AG09309 (cell line): Measurements from ENCODE around the gene RASGRP1.

Experiments
- DNase-seq: peaks from one replicate; pipeline ENCODE4 v3.0.0-alpha.2; 2010; ENCODE audit warnings: low read depth
- H3K4me3 ChIP-seq: 2 replicates; pipeline ENCODE4 v1.5.1; 2011; ENCODE audit warnings: mild to moderate bottlenecking, low read depth, low read length, moderate library complexity; ENCODE audit not compliant: control insufficient read depth
- TF ChIP-seq, protein P1 (sequence below): IDR thresholded peaks from 2 replicates; pipeline ENCODE4 v1.5.1; 2011; ENCODE audit warnings: mild to moderate bottlenecking, low read depth, low read length, inconsistent platforms; ENCODE audit not compliant: insufficient read depth, control insufficient read depth; ENCODE audit errors: missing control alignments

RASGRP1 gene

DNA sequence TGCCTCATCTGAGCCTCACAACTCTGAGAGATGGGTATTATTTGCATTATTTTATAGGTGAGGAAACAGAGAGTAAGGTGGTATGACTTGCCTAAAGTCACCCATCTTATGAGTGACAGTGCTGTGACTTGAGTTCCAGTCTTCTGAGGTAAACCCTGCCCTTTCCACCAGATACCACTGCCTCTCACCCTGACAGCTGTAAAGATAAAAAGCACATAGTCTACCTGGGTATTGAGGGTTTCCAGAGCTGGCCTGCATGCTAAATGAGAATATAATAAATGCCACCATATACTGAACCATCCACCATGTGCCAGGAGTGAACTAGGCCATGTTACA lies 25.6 kb downstream of the RASGRP1 start:
- H3K4me3 ChIP-seq = no peak overlapping the region
- TF ChIP-seq, protein P1, sequence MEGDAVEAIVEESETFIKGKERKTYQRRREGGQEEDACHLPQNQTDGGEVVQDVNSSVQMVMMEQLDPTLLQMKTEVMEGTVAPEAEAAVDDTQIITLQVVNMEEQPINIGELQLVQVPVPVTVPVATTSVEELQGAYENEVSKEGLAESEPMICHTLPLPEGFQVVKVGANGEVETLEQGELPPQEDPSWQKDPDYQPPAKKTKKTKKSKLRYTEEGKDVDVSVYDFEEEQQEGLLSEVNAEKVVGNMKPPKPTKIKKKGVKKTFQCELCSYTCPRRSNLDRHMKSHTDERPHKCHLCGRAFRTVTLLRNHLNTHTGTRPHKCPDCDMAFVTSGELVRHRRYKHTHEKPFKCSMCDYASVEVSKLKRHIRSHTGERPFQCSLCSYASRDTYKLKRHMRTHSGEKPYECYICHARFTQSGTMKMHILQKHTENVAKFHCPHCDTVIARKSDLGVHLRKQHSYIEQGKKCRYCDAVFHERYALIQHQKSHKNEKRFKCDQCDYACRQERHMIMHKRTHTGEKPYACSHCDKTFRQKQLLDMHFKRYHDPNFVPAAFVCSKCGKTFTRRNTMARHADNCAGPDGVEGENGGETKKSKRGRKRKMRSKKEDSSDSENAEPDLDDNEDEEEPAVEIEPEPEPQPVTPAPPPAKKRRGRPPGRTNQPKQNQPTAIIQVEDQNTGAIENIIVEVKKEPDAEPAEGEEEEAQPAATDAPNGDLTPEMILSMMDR = no peak
- DNase-seq = no peak

DNA sequence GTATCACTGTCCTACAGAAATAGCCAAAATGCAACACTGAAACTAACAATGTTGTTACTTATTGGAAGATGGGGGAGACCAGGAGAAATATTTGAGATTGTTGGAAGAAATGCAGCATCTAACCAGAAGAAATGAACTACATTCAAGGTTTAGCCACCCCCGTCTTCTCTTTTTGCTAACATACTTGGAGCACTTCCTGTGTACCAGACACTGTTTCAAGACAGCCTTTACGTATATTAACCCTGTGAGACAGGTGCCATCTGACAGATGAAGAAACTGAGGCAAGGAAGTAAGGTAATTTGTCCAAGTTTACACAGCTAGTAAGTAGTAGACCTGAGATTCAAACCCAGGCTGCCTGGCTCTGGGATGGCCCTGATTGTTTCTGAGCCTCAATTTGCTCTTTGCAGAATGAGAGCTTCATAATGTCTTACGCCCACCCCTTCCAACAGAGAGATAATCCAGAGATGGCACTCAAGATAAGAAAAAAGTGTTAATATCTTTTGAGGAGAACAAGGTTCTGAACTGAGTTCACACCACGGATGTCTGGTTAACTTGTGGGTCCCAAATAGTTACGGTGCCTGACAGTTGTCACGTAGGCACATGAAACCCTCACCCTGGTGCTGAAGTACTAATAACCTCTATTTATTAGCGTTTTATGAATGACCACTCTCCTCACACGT lies 26.1 kb downstream of the RASGRP1 start:
- no peak overlapping the region for H3K4me3 ChIP-seq
- no peak for DNase-seq
- TF ChIP-seq, protein P1 = no peak

DNA sequence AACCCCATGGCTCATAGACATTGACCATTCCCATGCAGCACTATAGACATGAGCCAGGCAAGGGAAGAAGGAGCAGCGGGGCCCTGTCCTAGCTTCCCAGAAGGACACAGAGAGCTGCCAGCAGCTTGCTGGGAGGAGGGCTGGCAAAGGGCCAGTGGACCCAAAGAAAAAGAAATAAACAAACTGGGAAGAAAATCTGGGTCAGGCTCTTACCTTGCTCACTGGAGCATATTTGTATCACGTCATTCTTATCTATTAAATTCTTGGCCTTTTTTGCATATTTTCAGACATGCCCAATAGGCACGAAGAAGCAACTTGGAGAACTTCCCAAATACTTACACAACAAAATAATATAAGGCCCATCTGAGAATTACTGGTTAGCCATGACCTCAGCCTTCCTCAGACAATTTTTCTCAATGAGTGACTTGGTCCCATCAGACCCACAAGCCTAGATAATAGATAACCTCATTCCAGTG lies 28.4 kb downstream of the RASGRP1 start:
- DNase-seq = peak; percentile 92
- TF ChIP-seq, protein P1 = no peak
- H3K4me3 ChIP-seq = no peak overlapping the region

DNA sequence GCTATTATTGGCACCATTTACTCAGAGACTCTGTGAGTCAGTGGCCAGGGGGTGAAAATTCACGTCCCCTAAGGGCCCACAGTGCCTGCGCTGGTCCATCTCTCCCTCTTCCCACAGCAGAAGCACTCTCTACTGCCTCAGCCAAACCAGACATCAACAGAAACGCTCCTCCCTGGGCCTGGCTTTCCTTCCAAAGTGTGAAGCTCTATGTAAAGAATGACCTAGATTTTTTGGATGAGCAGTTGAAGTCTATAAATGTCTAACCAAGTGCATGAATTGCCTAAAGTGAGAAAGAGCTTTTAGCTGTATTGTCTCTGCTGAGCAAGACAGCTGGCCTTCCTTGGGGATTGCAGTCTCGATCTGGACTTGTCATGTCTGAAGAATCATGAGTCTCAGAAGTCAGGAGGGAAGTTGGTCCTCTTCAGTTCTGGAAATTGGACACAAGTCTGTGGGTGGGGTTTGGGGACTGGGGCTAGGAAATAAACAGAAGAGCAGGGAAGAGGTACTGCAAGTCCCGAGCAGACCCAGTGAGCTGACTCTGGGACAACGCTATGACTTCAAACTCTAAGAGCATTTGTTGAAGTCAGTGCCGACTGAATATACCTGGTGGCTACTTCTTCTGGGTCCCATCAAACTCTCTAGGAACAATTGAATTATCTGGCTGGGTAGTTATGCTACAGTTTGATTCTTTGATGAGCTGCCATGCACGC lies 29.0 kb downstream of the RASGRP1 start:
- no peak overlapping the region for H3K4me3 ChIP-seq
- TF ChIP-seq, protein P1 = no peak
- no peak for DNase-seq

DNA sequence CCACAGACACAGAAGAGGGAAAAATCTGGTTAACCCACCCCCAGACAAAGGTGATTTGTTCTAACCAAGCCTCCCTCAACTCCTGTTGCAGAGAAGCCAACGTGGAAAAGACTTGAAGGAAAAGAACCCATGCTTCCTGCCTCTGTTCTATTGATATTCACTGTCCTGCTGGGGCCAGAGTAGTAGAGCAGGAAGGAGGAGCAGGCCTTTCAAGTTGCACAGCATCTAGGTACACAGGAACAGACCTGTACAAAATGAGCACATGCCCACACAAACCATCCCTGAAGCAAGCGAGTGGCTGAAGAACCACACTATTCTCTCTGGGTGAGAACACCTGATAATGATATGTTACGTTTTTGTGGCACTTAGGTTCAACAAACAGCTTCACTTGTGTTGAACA lies 29.9 kb downstream of the RASGRP1 start:
- TF ChIP-seq, protein P1 = no peak
- H3K4me3 ChIP-seq = no peak overlapping the region
- DNase-seq = no peak

DNA sequence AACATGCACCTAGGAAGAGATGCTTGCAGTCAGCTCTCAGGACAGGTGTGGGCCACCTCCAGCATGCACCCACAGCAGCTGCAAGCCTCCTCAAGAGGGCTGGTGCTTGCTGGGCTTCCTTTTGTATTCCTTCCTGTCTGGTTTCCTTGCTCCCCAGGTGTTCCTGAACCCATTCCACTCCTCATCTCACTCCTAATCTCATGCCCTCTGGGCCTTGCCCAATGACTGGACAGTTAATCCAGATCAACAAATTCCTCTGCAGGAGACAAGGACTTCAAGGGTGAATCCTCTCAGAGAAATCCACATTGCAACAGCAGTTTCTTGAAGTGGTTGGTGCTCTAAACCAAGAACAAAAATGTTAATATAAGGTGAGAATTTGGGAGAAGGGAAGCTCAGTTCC lies 30.7 kb downstream of the RASGRP1 start:
- no peak for DNase-seq
- TF ChIP-seq, protein P1 = no peak
- H3K4me3 ChIP-seq = no peak overlapping the region
